Adrenal gland (tissue), 12 donors: Measurements from ENCODE around the gene MCHR1. TPM values are rescaled to one million over a fixed set of nuclear protein-coding genes. Genes with fewer than 3 reads are reported as not detected.
"Not testable (repeated sequence)": the region's sequence is repeated elsewhere in the genome, so short reads cannot be mapped to it uniquely, and the experiment has no call there.

Source experiments
- DNase-seq, 7 donors: peaks; one replicate each; pipeline ENCODE4 v3.0.0-alpha.2; 2019 to 2020
- H3K27ac ChIP-seq, 5 donors: fragments of 200-600 bp; sonication (generic) in 4 of 5; 1 replicate in 3 of 5; 2 replicates in 2 of 5; pipeline versions ENCODE4 v1.5.1 to v1.8.0; 2016 to 2020; ENCODE audit warnings: mild to moderate bottlenecking in 1 of 5
- H3K27me3 ChIP-seq: fragments of 200-600 bp; 2 replicates; pipeline ENCODE4 v1.8.0; 2021
- H3K36me3 ChIP-seq, 2 donors: fragments of 200-600 bp; replicated peaks in 1 of 2; 1 replicate in 1 of 2; 2 replicates in 1 of 2; pipeline versions ENCODE4 v1.5.1 to v1.8.0; 2018 to 2022
- H3K4me1 ChIP-seq, 2 donors: fragments of 200-600 bp; replicated peaks in 1 of 2; 1 replicate in 1 of 2; 2 replicates in 1 of 2; pipeline versions ENCODE4 v1.5.1 to v1.8.0; 2018 to 2021
- H3K4me3 ChIP-seq, 4 donors: fragments of 200-600 bp; sonication (generic) in 3 of 4; one replicate each; pipeline ENCODE4 v1.5.1; 2016 to 2018
- H3K9me3 ChIP-seq, 3 donors: fragments of 200-600 bp; sonication (generic) in 1 of 3; replicated peaks in 1 of 3; 1 replicate in 2 of 3; 2 replicates in 1 of 3; pipeline versions ENCODE4 v1.5.1 to v1.8.0; 2016 to 2021
- CTCF ChIP-seq, 6 experiments: fragments of 450-650 bp in 4 of 6; fragments of 200-600 bp in 2 of 6; sonication (generic) in 1 of 6; IDR thresholded peaks; 1 replicate in 5 of 6; 2 replicates in 1 of 6; pipeline versions ENCODE4 v1.5.1 to v1.8.0; 2016 to 2021; ENCODE audit warnings: antibody characterized with exemption in 6 of 6, mild to moderate bottlenecking in 2 of 6, moderate library complexity in 1 of 6
- POLR2A ChIP-seq, 2 donors: fragments of 450-650 bp; IDR thresholded peaks; one replicate each; pipeline ENCODE4 v1.6.1; 2017; ENCODE audit warnings: antibody characterized with exemption in 2 of 2, mild to moderate bottlenecking in 2 of 2, moderate library complexity in 1 of 2
- WGBS, 4 donors: extraction: QIAGEN DNeasy Blood & Tissue Kit in 2 of 4; methylation state at CpG; one replicate each; pipeline versions ENCODE4 v1.1.5 to v1.1.7; 2013 to 2017; 5-methylcytosine and 5-hydroxymethylcytosine counted together
- intact Hi-C, 2 donors: fragments of 100-400 bp; cut with DNase I; formaldehyde crosslinking; loops; one replicate each; pipeline versions ENCODE4 v1.14.1 to v1.15.0; 2022 to 2023
- polyA plus RNA-seq, 3 donors: library from polyadenylated mRNA; stranded (reverse); fragments of 200-250 nt in 2 of 3; fragments of 350-450 nt in 1 of 3; fragmentation: Illumina TruSeq in 1 of 3; extraction: RNeasy Lipid Tissue Mini Kit (QIAGEN cat#74804) in 1 of 3; gene quantifications; one replicate each; pipeline ENCODE4 v1.2.3, GENCODE V29; 2013 to 2014
- total RNA-seq, 9 donors: library from RNA; depleted of rRNA in 4 of 9; stranded (reverse); fragments of >200 nt in 4 of 9; fragments of 120-200 nt in 1 of 9; fragmentation: NEBNext Ultra II Directional in 1 of 9; extraction: Animal tissue kit (Norgen Biotek cat#: 25700) in 1 of 9; gene quantifications; one replicate each; pipeline versions ENCODE4 v1.1.0 to v1.2.4, GENCODE V29; 2013 to 2023
- donor health status: healthy with polysubstance abuse.
- donor health status: Bipolar disorder and iron deficiency.
- donor health status: DM: yes; HTN: yes; CAD: no.
- donor health status: DM: no; HTN: no; CAD: no.
- donor health status: DM: no; HTN: no; CAD: no.
- donor health status: DM: yes; HTN: yes; CAD: no.

MCHR1 gene
- total and polyA plus RNA-seq, 12 donors = 0.07 to 1.7 (median 0.24) TPM; not detected in 2

- no peak for TF ChIP-seq POLR2A (IDR thresholded peaks at IDR 0.05)
- TF ChIP-seq CTCF (IDR thresholded peaks at IDR 0.05) = no peak
- Histone ChIP-seq H3K27me3 (no peaks in the 10 kb centered on the region), H3K4me3 (no peak overlapping the region), H3K4me1 (no peaks in the 10 kb centered on the region), H3K27ac (peak overlapping the region in 1 of 5 donors; percentile 40), H3K36me3 (no peaks in the 10 kb centered on the region), H3K9me3 (no peaks in the 10 kb centered on the region)
- intact Hi-C loops = no loop called here
- DNase-seq = no peak
- WGBS, 4 donors = 80 to 91% (median 85%) methylated on average over 4 of the region's 4 CpGs
These were observed 6.3 kb upstream of the MCHR1 start for GRCh38 chr22:40673017-40673416.

GRCh38 chr22:40674274-40674673, 5.0 kb upstream of the MCHR1 start:
- TF ChIP-seq POLR2A (IDR thresholded peaks at IDR 0.05) (no peak), CTCF (IDR thresholded peaks at IDR 0.05) (no peak)
- H3K4me1 ChIP-seq = peaks cover 0 to 3% of the 10 kb centered on the region in 2 donors
- DNase-seq = no peak
- no peaks in the 10 kb centered on the region for H3K9me3 ChIP-seq
- H3K27me3 ChIP-seq = peaks cover 5% of the 10 kb centered on the region
- WGBS, 4 donors = 79 to 83% (median 82%) methylated on average over 3 to 4 of the region's 4 CpGs
- no peak overlapping the region for H3K27ac ChIP-seq
- intact Hi-C loops = no loop called here
- no peaks in the 10 kb centered on the region for H3K36me3 ChIP-seq
- no peak overlapping the region for H3K4me3 ChIP-seq

- H3K4me3 ChIP-seq, H3K27me3 ChIP-seq, H3K27ac ChIP-seq, H3K4me1 ChIP-seq, DNase-seq, intact Hi-C loops, H3K36me3 ChIP-seq, H3K9me3 ChIP-seq: not testable (repeated sequence)
- 82 to 95% (median 88%) methylated on average over 4 of the region's 4 CpGs for WGBS, 4 donors
These were observed 3.1 kb upstream of the MCHR1 start for GRCh38 chr22:40676166-40676565.

- TF ChIP-seq POLR2A (IDR thresholded peaks at IDR 0.05) (no peak), CTCF (IDR thresholded peaks at IDR 0.05) (no peak)
- Histone ChIP-seq H3K4me3 (no peak overlapping the region), H3K27ac (no peak overlapping the region), H3K9me3 (no peaks in the 10 kb centered on the region), H3K4me1 (peaks cover 0 to 10% of the 10 kb centered on the region in 2 donors), H3K36me3 (no peaks in the 10 kb centered on the region), H3K27me3 (peaks cover 7% of the 10 kb centered on the region)
- 84 to 100% (median 99%) methylated on average over 3 of the region's 3 CpGs for WGBS, 4 donors
- intact Hi-C loops = no loop called here
- no peak for DNase-seq
These were observed 2.6 kb upstream of the MCHR1 start for GRCh38 chr22:40676644-40677043.

- no peak overlapping the region for H3K27ac ChIP-seq
- intact Hi-C loops = no loop called here
- no peaks in the 10 kb centered on the region for H3K9me3 ChIP-seq
- WGBS, 4 donors = 70 to 75% (median 74%) methylated on average over 6 to 14 of the region's 14 CpGs
- no peaks in the 10 kb centered on the region for H3K36me3 ChIP-seq
- DNase-seq = no peak
- peaks cover 7% of the 10 kb centered on the region for H3K27me3 ChIP-seq
- peaks cover 3 to 10% of the 10 kb centered on the region in 2 donors for H3K4me1 ChIP-seq
- H3K4me3 ChIP-seq = no peak overlapping the region
- no peak for TF ChIP-seq CTCF (IDR thresholded peaks at IDR 0.05)
These were observed 613 bp upstream of the MCHR1 start for GRCh38 chr22:40678493-40679248.
